Lung (tissue), 12 donors: ENCODE results near the gene CASS4. TPM values are rescaled to one million over a fixed set of nuclear protein-coding genes. Genes with fewer than 3 reads are reported as not detected.

Experiments used
- ATAC-seq: fragments of 200-7000 bp; cut with Tn5 transposase; one replicate; pipeline ENCODE4 v1.9.1; 2020; ENCODE audit warnings: moderate number of reproducible peaks; ENCODE audit not compliant: insufficient read depth, low FRiP score
- DNase-seq, 3 donors: peaks; one replicate each; pipeline ENCODE4 v3.0.0-alpha.2; 2013 to 2017
- H3K27ac ChIP-seq, 2 donors: one replicate each; pipeline ENCODE4 v1.5.1; 2013; ENCODE audit warnings: mild to moderate bottlenecking in 2 of 2, moderate library complexity in 2 of 2, control low read depth in 1 of 2, inconsistent platforms in 1 of 2, low read depth in 1 of 2, low read length in 1 of 2
- H3K27me3 ChIP-seq, 3 donors: one replicate each; pipeline ENCODE4 v1.5.1; 2013; ENCODE audit warnings: low read length in 2 of 3; ENCODE audit not compliant: control insufficient read depth in 3 of 3, insufficient read depth in 3 of 3
- H3K36me3 ChIP-seq, 4 donors: one replicate each; pipeline ENCODE4 v1.5.1; 2013; ENCODE audit warnings: low read length in 4 of 4, mild to moderate bottlenecking in 1 of 4, moderate library complexity in 1 of 4; ENCODE audit not compliant: control insufficient read depth in 4 of 4, insufficient read depth in 4 of 4
- H3K4me1 ChIP-seq, 5 donors: one replicate each; pipeline ENCODE4 v1.5.1; 2013; ENCODE audit warnings: low read length in 5 of 5, mild to moderate bottlenecking in 2 of 5, moderate library complexity in 1 of 5; ENCODE audit not compliant: control insufficient read depth in 5 of 5, insufficient read depth in 5 of 5
- H3K4me3 ChIP-seq: one replicate; pipeline ENCODE4 v1.5.1; 2013; ENCODE audit warnings: mild to moderate bottlenecking, control low read depth, moderate library complexity
- H3K9ac ChIP-seq, 2 donors: one replicate each; pipeline ENCODE4 v1.5.1; 2013; ENCODE audit warnings: low read length in 2 of 2, control low read depth in 1 of 2; ENCODE audit not compliant: insufficient read depth in 1 of 2
- H3K9me3 ChIP-seq, 4 donors: one replicate each; pipeline ENCODE4 v1.5.1; 2013; ENCODE audit warnings: low read length in 3 of 4, mild to moderate bottlenecking in 1 of 4, moderate library complexity in 1 of 4; ENCODE audit not compliant: control insufficient read depth in 4 of 4, insufficient read depth in 3 of 4
- CTCF ChIP-seq: IDR thresholded peaks from 2 replicates; pipeline ENCODE4 v1.5.1; 2012; ENCODE audit warnings: mild to moderate bottlenecking; ENCODE audit errors: control extremely low read depth, extremely low read depth
- WGBS, 2 donors: extraction: QIAGEN DNeasy Blood & Tissue Kit; methylation state at CpG; one replicate each; pipeline ENCODE4 v1.1.7; 2013; 5-methylcytosine and 5-hydroxymethylcytosine counted together
- polyA plus RNA-seq, 2 donors: library from polyadenylated mRNA; stranded (reverse); fragments of 200-250 nt; gene quantifications; one replicate each; pipeline ENCODE4 v1.2.1, GENCODE V29; 2013
- total RNA-seq, 2 donors: library from RNA; depleted of rRNA in 1 of 2; stranded (reverse); fragments of >200 nt in 1 of 2; gene quantifications; one replicate each; pipeline ENCODE4 v1.2.1, GENCODE V29; 2014 to 2021
- donor health status: control.
- donor health status: control.
- donor health status: Bipolar disorder and iron deficiency.
- donor health status: healthy.
- donor health status: DM: yes; HTN: yes; CAD: no.

Gene CASS4
- total and polyA plus RNA-seq, 4 donors: 4.5 to 30.7 (median 14.8) TPM

- Histone ChIP-seq H3K9ac (no peak overlapping the region), H3K4me1 (peaks cover 0 to 59% (median 13%) of the 10 kb centered on the region in 5 donors), H3K4me3 (no peak overlapping the region), H3K36me3 (peaks cover 0 to 22% (median 0%) of the 10 kb centered on the region in 4 donors), H3K9me3 (no peaks in the 10 kb centered on the region), H3K27me3 (no peaks in the 10 kb centered on the region), H3K27ac (no peak overlapping the region)
- TF ChIP-seq CTCF: no peak
- no peak for ATAC-seq
- WGBS, 2 donors: 82 to 95% methylated on average over 1 of the region's 1 CpG
- DNase-seq: no peak
Observed at GRCh38 chr20:56423211-56423610, 11.2 kb downstream of the CASS4 start.

GRCh38 chr20:56423886-56424285, 11.8 kb downstream of the CASS4 start:
- H3K4me1 ChIP-seq: peaks cover 0 to 61% (median 14%) of the 10 kb centered on the region in 5 donors
- H3K9me3 ChIP-seq: no peaks in the 10 kb centered on the region
- no peak overlapping the region for H3K27ac ChIP-seq
- WGBS, 2 donors: 60 to 62% methylated on average over 1 of the region's 1 CpG
- H3K4me3 ChIP-seq: no peak overlapping the region
- DNase-seq (peak in 2 of 3 donors; percentile 92 to 94), ATAC-seq (no peak)
- no peaks in the 10 kb centered on the region for H3K27me3 ChIP-seq
- TF ChIP-seq CTCF: no peak
- no peak overlapping the region for H3K9ac ChIP-seq
- peaks cover 0 to 20% (median 0%) of the 10 kb centered on the region in 4 donors for H3K36me3 ChIP-seq

- no peak for DNase-seq
- TF ChIP-seq CTCF: no peak
- Histone ChIP-seq H3K4me1 (peaks cover 0 to 72% (median 21%) of the 10 kb centered on the region in 5 donors), H3K9me3 (no peaks in the 10 kb centered on the region), H3K27ac (no peak overlapping the region), H3K4me3 (no peak overlapping the region), H3K36me3 (peaks cover 0 to 18% (median 0%) of the 10 kb centered on the region in 4 donors), H3K27me3 (no peaks in the 10 kb centered on the region), H3K9ac (no peak overlapping the region)
- 82 to 100% methylated on average over 1 of the region's 1 CpG for WGBS, 2 donors
- ATAC-seq: no peak
Observed at GRCh38 chr20:56424931-56425330, 12.9 kb downstream of the CASS4 start.

- 93% methylated on average over 9 of the region's 9 CpGs for WGBS, 2 donors
- no peak overlapping the region for H3K27ac ChIP-seq
- H3K9me3 ChIP-seq: no peaks in the 10 kb centered on the region
- peaks cover 0 to 8% (median 0%) of the 10 kb centered on the region in 4 donors for H3K36me3 ChIP-seq
- no peak for TF ChIP-seq CTCF
- no peak for DNase-seq
- H3K4me1 ChIP-seq: peaks cover 0 to 83% (median 27%) of the 10 kb centered on the region in 5 donors
- H3K4me3 ChIP-seq: no peak overlapping the region
- ATAC-seq: no peak
- H3K27me3 ChIP-seq: no peaks in the 10 kb centered on the region
- no peak overlapping the region for H3K9ac ChIP-seq
Observed at GRCh38 chr20:56426026-56426425, 14.0 kb downstream of the CASS4 start.
